ENCODE results near the gene PLPP6.

The PLPP6 gene

DNA sequence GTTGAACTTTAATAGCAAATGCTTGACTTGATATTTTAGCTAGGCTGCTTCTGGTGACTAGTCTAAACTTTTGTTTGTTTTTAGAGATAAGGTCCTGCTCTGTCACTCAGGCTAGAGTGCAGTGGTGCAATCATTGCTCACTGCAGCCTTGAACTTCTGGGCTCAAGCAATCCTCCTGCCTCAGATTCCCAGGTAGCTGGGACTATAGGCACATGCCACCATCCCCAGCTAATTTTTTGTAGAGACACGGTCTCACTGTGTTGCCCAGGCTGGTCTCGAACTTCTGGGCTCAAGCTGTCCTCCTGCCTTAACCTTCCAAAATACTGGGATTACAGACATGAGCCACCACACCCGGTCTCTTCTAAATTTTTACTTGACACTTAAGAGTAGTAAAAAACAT is 38.0 kb downstream of the PLPP6 start:
- DNase-seq (ENCODE audit: low read depth), result no peak

DNA sequence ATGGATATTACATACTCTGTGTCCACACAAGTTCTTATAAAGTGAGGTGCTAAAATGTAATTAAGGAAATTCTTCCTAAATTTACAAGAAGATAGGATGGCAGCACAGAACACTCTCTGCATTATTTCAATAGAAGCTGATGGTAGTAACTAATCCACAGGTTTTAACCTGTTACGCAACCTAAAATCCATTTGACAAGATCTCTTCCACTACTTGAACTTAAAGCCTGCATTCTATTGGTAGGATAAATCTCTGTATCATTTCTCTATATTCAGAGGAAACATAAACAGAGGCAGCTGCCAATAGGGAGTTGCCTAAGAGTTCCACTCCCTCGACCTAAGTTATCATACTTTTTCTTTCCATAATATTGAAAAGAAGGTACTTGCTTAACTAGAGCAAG is 38.8 kb downstream of the PLPP6 start:
- no peak for DNase-seq (ENCODE audit: low read depth)

DNA sequence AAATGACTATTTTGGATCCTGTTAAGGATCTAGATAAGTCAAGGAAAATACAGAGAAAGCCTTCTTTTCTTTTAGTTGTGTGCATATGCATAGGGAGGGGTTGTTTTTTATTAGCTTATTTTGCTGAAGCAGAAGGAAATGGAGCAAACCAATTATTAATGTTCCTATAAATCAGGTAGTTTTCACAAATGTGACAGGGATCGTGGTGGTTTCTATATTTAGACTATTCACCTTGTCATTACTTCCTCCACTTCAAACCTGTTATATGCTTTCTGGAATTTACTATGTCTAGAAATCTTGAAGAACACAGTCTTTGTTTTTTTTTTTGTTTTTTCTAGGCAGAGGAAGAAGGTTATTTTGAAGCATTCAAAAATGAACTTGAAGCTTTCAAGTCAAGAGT is 39.4 kb downstream of the PLPP6 start:
- no peak for DNase-seq (ENCODE audit: low read depth)

DNA sequence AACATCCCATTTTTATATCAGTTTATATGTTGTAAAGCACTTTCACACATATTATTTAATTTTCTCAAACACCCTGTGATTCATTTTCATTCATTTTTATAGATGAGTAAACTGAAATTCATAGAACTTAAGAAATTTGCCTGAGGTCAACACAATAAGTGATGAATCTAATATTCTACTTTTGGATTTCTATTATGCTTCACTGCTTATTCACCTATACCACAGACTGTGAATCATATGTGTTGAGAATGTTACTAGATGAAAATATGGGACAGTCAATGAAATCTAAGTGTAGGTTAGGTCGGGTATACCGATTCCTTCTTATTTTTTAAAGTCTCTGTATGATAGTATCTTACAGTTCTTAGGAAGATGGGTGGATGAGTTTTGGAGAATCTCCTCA is 42.0 kb downstream of the PLPP6 start:
- no peak for DNase-seq (ENCODE audit: low read depth)

DNA sequence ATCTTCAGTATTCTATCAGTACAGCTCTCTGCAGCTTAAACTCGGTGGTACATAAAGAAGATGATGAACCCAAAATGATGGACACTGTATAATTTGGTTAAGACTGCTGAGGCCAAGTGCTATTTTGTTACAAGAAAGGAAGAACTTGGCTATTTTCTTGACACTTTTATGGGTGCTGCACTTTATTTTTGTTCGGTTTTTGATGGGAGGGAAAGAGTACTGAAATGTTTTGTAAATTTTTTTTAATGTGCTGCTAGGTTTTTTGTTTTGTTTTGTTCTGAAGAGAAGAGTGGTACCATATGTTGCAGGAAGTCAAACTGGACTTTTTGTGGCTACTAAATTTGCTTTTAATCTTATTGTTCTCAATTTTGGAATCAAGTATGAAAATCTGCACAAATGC is 43.9 kb downstream of the PLPP6 start:
- no peak for DNase-seq (ENCODE audit: low read depth)

DNA sequence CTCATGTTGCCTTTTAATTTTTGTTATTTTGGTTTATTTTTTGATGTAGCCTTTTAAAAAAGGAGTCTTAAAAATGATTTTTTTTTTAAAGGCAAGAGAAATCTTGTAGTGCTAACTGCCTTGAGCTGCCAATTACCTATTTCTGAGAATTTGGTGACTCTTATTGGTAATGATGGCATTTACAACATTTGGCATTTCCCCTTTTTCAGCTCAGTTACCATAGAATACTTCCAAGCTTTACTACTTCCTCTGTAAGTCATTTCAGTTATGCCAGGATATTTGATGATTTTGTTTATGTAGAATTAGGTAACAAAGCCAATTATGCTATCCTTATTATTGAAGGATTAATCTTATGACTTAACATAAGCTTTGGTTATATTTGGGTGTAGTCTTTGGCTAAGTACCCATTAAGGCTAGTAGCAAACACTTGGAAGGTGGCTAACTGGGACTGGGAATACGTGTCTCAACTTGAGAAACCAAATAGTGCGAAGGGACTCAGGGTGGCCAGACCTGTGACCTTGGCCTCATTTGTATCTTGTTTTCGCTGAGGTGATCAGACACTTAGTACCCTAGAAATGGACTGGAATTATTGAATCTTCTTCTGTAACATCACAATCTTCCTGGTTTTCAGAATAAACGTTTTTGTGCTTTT is 45.0 kb downstream of the PLPP6 start:
- no peak for DNase-seq (ENCODE audit: low read depth)

DNA sequence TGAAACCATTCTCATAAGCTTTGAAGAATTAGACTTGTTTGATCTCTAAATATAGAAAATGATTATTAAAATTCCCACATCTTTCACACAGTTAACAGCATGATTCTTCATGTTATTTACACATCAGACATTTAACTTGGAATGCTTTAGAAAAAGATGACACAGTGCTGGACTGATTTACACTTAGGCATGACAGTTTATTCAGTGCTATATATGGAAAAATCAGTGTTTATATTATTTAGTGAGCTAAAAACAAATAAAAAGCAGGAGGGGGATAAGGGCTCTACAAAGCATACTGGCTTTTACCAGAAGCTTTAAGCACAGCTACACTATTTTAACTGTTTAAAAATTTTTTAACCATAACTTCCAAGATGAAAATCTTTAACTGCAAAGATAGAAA is 47.3 kb downstream of the PLPP6 start:
- DNase-seq (ENCODE audit: low read depth), result no peak

DNA sequence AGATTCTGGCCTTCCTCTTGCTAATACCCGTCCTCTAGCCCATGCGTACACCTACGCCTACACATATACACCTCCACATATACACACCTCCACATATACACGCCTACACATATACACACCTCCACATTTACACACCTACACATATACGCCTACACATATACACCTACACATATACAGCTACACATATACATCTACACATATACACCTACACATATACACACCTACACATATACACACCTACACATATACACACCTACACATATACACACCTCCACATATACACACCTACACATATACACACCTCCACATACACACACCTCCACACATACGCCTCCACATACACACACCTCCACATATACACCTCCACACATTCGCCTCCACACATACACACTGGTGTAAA is 51.8 kb downstream of the PLPP6 start:
- no peak for DNase-seq (ENCODE audit: low read depth)

DNA sequence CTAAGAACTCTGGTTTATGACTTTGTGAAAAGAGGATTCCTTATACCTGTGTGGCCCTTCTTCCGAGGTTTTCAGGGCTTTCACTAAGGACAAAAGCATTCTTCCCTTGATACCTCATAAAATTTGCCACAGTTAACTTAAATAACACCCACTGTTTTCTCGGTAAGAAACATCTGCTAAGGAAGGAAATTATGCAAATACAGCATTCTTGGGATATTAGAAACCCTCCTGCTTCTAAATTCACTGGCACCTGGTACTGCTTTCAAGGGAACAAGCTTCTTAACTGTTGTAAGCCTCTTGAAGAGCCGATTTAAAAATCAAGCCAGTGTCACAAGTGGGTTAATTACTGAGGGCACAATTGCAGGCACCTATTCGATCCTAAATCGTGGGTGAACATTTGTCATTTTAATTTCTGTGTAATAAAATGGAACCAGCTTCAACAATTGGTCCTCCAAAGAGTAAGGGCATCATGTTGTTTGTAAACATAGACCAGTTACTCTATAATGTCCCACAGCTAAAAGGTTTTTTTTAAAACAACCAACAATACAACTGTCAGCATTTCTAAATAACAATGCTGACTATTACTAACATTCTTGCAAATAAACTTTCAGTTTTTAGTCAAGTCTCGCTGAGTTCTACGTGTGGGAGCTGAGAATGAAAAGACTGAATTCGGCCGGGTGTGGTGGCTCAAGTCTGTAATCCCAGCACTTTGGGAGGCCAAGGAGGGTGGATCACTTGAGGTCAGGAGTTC is 52.3 kb downstream of the PLPP6 start:
- no peak for DNase-seq (ENCODE audit: low read depth)
